ENCODE data around the gene POM121C.
"Not testable (repeated sequence)": the region's sequence is repeated elsewhere in the genome, so short reads cannot be mapped to it uniquely, and the experiment has no call there.

POM121C gene

DNA sequence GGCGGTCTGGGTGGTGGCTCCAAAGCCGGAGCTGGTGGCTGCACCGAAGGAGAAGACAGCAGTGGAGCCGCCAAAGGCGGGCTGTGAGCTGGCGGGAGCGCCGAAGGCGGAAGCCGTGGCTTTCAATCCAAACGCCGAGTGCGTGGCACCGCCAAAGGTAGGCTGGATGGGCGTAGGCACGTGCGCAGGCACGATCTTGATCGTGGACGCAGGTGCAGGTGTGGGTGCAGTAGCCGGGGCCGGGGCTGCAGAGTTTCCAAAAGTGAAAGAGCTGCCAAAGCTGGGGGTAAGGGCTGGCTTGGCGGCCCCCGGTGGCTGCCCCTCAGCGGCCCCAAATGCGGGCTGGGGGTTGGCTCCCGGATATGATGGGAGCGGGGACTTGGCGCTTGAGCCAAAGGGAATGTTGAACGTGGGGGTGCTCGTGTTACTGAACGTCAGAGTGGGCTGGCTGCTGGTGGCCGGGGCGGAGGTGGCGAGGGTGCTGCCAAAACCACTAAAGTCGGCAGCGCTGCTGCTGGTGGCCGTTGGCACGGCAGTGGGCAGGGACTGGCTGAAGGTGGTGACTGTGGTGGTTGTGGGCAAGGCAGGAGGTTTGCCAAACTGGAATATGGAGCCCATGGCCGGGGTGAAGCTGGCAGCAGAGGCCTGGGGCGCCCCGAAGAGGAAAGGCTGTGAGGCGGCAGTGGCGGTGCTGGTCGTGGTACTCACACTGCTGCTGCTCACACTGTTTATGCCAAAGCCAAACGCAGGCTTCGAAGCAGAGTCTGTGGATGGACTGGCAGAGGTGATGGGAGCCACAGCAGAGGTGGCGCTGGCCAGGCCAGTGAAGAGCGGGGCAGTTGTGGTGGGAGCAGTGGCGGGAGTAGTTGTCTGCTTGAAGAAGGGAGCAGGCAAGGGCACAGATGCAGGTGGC lies 64.0 kb downstream of the POM121C start:
- DNase-seq: not testable (repeated sequence)

DNA sequence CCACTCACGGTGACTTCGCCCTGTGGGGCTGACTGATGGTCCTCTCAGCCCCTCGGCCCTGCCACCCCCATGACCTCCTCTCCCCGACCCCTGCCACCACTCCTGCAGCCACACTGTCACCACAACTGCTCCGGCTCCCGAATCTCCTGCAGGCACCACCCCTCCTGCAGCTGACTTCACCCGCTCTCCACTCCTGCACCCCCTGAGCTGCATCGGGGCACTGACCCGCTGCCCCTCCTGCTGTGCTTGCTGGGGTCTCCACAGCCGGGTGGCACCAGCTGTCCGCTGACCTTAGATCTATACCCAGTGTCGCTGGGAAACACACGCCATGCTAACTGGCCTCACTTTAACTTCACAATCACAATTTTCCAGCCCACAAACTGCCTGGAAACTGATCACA lies 65.9 kb downstream of the POM121C start:
- DNase-seq: not testable (repeated sequence)

DNA sequence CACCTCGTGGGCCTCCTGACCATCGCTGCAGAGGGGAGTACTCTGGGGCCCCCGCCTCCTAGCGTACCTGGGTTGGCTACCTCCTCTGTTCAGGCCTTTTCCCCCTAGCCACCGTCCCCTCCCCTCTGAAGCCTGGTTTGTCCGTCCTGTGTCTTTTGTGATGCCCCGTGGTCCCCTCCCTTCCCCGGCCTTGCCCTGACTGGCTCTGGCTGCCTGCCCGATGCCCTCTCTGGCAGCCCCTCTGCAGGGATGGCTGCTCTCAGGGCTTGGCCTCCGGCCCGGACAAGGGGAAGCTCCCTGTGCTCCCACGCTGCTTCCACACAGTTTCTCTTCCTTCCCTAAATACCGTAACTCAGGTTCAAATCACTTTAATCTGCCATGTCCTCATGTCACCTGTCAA lies 66.4 kb downstream of the POM121C start:
- DNase-seq: not testable (repeated sequence)

DNA sequence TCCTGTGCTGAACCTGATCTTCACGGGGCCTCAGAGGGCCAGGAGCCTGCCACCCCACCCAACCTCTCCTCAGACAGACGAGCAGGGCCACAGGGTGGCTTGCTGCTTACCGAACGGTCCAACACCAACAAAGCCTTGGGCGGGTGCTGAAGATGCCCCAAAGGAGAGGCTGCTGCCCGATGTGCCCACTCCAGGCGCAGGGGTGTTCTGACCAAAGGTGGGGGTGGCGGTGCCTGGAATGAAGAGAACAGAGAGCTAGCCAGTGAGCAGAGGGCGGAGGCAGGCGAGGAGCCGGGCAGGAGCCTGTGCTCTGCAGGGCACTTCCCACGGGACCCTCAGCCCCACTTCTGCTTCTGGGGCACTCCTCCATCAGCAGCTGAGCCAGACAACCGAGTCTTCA lies 66.9 kb downstream of the POM121C start:
- DNase-seq: not testable (repeated sequence)

DNA sequence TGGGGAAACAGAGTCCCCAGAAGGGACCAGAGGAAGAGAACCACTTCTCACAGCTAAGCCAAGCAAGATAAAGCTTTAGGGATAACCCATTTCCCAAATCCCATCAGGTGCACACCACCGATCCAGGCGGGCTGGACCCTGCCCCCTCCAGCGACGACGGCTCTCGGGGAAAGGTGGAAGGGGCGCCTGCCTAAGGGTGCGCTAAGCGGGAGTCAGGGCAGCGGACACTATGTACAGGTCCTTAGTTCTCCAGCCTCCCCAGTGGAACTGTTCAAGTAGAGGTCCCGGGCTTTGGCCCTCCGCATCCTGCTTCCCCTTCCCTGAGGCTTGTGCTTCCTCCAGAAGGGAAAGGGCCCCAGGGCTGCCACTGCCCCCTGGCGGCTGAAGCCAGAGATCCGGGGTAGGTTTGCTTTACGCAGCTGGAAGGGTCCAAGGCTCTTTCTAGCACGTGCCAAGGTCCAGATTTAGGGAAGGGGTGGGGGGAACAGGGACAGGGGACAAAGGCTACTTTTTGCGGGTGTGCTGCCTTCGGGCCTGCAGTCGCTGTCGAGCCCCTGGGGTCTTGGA lies 67.7 kb downstream of the POM121C start:
- not testable (repeated sequence) for DNase-seq

DNA sequence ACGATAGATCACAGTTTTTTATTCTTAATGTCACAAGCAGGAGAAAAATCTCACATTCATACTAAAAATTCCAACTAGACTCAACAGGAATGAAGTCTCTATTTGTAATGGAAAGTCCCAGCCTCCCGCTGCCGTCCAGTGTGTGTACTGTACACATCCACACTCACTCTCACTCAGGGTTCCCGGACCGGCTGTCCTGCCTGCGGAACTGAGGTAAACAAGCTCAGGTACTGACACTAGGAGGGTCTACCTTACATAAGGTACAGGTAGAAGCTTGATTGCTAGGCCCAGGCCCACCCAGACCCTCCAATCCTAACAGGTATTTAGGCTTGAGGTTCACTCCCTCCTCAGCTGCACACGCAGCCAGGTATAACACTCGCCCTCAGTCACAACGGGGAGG lies 69.3 kb downstream of the POM121C start:
- not testable (repeated sequence) for DNase-seq

DNA sequence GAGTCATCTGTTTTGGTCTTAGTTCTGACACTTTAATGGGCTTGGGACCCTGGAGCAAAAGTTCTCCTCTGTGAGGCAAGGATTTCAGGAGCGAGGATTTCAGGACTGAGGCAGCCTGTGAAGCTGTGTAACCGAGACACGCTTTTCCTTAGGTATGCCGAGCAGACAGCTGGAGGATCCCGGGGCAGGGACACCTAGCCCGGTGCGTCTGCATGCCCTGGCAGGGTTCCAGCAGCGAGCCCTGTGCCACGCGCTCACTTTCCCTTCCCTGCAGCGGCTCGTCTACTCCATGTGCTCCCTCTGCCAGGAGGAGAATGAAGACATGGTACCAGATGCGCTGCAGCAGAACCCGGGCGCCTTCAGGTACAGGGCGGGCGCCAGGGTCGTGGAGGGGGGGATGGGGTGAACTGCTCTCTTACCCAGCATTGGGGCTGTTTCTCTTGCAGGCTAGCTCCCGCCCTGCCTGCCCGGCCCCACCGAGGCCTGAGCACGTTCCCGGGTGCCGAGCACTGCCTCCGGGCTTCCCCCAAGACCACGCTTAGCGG lies 70.2 kb downstream of the POM121C start:
- not testable (repeated sequence) for DNase-seq

DNA sequence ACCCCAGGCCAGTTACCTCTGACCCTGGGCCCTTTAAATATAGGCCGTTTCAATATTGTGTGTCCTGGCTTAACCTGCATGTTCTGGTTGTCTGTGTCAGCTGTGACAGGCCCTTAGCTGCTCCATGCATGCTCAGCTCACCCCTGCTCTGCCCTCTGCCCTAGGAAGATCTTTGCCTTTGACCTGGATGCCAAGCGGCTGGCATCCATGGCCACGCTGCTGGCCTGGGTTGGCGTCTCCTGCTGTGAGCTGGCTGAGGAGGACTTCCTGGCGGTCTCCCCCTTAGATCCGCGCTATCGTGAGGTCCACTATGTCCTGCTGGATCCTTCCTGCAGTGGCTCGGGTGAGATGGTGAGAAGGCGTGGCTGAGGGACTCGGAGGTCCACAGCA lies 70.7 kb downstream of the POM121C start:
- DNase-seq: not testable (repeated sequence)

DNA sequence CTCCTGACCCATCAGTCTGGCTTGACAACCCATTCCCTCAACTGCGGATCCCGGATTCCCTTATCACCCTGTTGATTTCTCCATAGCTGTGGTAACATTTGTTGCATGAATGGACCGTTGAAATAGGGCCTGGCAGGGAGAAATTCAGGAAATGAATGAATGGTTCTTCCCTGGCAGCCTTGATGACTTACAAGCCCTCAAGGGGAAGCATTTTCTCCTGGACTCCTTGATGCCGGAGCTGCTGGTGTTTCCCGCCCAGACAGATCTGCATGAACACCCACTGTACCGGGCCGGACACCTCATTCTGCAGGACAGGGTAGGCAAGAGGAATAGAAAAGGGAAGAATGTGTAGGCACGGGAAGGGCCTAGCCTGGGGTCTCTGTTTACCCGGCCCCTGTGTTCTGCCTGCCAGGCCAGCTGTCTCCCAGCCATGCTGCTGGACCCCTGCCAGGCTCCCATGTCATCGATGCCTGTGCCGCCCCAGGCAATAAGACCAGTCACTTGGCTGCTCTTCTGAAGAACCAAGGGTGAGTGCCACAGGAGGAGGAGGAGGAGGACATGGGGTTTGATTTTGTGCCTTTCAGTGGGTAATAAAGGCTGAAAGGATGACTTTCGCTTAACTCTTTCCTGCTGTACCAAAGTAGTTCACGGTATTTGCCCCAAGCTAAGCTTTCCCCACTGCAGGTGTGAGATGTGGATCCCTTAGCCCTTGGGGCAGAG lies 71.2 kb downstream of the POM121C start:
- DNase-seq: not testable (repeated sequence)

DNA sequence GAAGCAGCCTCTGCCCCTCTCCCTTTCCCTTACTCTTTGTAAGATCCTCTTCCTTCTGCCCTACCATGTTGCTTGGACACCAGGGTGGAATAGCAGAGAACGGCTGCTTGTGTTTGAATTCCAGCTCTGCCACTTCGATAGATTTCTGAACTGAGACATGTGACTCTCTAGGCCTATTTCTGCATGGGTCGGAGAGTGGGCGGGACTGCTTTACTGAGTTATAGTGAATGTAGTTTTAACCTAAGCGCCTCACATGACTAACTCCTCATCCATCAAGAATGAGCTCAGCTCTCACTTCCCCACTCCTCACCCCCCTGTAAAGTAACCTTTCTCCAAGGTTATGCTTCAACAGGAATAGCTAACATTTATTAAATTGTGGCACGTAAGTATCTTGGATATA lies 71.9 kb downstream of the POM121C start:
- not testable (repeated sequence) for DNase-seq

DNA sequence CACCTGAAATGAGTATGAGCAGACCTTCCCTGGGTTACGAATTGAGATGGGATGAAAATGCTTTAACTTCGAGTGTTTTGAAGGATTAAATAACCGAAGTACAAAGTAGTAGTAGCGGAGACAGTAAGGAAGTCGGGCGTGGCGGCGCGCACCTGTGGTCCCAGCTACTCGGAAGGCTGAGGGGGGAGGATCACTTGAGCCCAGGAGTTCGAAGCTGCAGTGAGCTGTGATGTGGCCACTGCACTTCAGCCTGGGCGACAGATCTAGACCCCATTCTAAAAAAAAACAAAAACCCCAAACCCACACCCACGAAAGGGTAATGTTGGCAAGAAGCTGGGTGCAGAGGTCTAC lies 75.3 kb downstream of the POM121C start:
- DNase-seq: not testable (repeated sequence)

DNA sequence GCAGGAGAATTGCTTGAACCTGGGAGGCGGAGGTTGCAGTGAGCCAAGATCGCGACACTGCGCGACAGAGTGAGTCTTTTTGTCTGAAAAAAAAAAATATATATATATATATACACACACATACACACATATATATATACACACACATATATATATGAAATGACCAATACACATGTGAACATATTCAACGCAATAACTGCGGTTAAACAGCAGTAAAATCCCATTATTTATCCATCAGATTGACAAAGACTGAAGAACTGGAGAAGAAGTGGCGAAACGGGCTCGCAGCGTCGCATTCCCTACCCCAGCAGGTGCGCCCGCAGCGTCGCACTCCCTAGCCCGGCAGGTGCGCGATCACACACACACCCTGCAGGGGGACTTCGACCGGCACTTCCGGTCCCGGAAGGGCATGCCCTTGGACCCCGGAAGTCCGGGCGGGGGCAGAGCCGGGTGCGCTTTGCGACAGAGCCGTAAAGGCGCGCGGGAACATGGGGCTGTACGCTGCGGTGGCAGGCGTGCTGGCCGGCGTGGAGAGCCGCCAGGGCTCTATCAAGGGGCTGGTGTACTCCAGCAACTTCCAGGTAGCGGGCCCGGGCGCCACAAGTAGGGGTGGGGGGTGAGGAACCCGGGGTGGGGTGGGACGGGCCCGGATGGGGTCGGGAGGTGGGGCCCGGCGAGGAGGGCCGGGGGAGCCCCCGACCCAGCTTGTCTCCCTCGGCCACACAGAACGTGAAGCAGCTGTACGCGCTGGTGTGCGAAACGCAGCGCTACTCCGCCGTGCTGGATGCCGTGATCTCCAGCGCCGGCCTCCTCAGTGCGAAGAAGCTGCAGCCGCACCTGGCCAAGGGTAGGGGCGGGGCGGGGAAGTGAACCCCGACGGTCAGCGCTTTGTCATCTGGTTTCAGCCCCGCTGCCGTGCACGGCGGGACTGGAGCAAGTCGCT lies 75.9 kb downstream of the POM121C start:
- DNase-seq: peak; percentile 18

DNA sequence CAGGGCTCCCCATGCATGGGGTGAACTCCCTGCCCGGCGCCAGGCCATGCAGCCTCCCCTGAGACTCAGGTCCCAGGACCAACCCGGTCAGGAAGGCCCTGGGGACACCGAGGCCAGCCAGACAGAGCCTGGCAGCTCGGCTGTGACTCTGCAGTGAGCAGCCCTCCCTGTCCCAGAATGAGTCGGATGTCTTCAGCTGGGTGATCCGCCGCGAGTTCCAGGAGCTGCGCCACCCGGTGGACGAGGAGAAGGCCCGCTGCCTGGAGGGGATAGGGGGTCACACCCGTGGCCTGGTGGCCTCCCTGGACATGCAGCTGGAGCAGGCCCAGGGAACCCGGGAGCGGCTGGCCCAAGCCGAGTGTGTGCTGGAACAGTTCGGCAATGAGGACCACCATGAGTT lies 81.4 kb downstream of the POM121C start:
- not testable (repeated sequence) for DNase-seq

DNA sequence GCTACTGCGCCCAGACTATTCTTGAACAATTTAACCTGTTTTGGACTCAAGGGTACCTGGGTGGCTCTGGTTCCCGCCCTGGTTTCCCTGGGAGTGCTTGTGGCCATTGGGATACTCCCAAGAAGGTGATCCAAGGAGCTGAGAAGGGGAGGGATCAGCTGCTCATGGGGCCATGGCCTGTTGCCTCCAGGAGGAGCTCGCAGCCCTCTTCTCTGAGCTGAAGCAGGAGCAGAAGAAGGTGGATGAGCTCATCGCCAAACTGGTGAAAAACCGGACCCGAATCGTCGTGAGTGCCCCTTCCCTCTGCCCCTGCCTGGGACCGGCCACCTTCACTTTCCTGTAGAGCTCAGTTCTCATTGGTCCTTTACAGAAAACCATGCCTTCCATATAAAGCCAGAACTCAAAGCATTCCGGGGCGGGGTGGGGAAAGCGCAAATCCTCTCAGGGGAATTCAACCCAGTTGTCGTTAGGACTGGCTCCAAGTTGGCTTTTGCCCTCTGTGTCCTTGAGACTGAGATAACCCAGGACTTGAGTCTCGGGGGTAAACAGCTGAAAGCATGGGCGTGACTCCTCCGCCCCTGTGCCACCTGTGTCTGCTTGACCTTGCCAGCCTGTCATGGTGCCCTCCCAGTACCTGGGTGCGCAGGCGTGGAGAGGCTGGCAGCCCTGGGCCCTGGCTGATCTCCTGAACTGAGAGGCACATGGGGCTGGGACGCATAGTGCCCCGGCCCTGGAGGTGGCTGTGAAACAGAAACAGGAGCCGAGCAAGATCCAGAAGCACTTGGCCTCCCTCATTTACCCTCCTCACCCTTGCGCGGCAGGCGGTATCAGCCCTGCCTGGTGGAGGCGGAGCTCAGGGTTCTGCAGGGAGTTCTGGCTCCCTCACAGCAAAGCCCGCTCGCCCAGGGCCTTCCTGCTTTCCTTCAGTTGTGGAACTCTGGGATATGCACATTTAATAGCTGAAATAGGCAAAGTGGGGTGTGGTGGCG lies 82.3 kb downstream of the POM121C start:
- not testable (repeated sequence) for DNase-seq

DNA sequence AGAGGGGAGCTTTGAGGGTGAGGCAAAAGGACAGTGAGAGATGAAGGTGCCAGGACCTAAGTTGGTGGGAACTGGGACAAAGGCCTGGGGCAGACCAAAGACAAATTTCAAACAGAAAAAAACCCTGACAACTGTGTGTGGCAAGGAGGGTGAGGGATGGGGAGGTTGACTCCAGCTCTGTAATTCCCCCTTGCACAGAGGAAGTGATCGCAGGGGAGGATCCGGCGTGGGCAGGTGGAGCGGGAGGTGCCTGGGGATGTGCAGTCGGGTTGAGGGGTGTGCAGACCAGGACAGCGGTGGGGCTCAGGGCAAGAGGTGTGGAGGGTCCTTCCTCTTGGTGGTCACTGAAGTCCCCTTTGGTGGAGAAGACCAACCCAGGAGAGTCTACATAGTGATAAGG lies 85.5 kb downstream of the POM121C start:
- not testable (repeated sequence) for DNase-seq

DNA sequence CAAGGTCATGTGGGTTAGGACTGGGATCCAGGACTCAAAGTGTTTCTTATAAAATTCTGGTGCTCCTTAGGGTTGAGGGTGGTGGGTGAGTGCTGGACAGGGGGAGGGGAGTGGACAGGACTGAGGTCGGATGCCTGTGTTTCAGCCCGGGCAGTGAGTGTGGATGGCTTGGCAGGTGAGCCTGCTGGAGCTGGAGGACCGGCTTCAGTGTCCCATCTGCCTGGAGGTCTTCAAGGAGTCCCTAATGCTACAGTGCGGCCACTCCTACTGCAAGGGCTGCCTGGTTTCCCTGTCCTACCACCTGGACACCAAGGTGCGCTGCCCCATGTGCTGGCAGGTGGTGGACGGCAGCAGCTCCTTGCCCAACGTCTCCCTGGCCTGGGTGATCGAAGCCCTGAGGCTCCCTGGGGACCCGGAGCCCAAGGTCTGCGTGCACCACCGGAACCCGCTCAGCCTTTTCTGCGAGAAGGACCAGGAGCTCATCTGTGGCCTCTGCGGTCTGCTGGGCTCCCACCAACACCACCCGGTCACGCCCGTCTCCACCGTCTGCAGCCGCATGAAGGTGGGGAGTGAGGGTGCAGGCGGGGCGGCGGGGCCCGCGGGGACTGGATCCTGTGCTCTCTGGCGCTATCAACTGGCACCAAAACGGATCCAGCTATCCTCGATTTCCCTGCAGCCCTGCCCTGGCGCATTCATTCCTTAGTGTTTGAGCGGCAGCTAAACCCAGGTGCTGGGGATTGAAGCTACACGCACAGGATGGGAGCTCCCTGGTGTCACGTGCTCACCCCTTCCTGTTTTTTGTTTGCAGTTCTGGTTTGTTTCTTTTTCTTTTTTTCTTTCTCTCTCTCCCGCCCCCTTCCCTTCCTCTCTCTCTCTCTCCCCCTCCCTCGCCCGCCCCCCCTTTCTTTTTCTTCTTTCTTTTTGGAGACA lies 87.1 kb downstream of the POM121C start:
- DNase-seq: not testable (repeated sequence)

DNA sequence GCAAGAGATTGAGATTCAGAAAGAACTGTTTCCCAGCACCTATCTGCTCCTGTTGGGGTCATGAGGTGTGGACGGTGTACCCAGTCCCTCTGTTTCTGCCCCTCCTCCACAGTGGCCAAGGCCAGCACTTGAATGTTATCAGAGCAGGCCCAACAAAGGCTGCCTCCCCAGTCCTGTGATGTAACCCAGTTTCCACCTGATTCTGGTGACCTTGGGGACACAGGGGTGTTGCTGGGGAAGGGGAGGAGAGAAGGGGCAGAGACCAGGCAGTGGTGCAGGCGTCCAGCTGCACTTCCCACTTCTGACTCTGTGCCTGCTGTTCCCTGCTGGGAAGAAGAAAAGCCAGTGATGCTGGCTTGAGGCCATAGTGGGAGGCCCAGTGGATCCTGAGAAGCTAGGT lies 88.2 kb downstream of the POM121C start:
- not testable (repeated sequence) for DNase-seq

DNA sequence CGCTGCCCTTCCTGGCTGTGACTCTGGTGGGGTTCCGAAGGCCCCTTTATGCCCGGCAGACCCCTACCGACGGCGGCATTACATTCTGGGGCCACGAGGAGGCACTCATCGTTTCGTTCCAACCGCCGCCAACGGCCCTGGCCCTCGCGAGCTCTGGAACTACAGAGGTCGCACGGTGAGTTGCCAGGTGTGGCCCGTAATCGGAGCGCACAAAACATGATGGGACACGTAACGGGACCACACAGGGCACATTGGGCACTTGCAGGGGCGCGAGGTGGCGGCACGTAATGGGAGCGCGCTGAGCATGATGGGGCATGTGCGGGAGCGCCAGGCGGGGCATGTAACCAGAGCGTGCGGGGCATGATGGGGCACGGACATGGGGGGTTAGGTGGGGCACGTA lies 90.8 kb downstream of the POM121C start, which contains the start of gene TRIM73:
Gene TRIM73, plus strand, starts transcription at position 301 of the 400 bp plus-strand sequence. CDS start 3,305 bp downstream, outside the sequence.
- DNase-seq: not testable (repeated sequence)

DNA sequence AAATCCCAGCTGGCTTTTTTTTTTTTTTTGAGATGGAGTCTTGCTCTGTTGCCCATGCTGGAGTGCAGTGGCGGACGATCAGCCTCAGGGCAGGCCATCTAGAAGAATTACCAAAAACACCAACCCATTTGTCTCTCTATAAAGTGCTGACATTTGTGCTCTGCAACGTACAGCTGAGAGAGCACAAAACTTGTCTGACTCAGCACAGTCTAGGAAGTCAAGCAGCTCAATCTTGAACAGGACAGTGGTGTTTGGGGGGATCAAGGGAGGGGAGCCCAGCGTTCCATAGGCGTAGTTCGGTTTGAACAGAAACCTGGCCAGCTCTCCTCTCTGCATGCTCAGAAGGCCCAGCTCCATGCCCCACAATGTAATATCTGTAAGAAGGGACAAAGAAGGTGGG lies 92.9 kb downstream of the POM121C start:
- DNase-seq: not testable (repeated sequence)
